ENCODE data around the gene RHEB.

RHEB gene

DNA sequence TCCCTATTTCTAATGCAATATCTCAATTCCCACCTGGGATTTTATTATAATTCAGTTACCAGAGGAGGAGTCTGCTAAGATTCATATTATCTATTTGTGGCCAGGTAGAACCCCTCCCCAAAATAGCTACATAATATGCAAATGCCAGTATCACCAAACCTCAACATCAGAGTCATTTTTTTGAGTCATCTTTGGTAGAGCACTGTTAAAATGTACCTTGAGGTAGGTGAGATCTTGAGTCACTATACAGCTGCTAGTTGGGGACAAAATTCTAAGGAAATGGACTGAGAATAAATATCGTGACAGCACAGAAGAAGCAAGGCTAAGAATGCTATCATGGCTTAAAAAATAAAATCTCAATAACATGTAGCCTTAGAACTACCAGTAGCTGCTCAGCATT, 75.1 kb downstream of the RHEB start:
- FAIRE-seq, result no peak

- FAIRE-seq, result no peak
These were observed 76.8 kb downstream of the RHEB start for GRCh38 chr7:151442776-151443496.

DNA sequence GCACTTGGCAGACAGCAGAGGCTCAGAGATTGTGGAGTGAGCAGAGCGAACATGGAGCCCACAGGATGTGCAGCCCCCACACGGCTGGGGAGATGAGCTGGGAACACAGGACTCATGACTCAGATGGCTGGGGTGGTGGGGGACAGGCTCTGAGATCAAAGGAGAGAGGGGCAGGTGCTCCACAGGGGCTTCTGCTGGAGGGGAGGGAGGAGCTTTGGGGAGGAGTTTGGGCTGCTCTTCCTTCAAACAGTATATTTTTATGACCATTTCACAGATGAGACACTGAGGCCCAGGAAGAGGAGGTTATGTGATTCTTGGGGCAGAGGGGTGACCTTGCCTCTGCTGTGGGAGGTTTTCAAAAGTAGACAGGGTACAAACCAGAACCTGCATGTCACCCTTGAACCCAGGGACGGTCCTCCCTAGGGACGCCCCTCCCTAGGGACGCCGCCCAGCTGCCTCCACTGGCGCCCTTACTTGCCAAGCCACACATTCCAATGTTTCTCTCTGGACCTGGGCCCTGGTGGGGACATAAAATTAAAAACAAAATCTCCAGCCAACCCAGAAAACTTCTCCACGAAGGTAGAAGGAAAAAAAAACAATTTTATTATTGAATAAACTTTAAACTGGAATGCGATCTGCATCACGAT, 78.8 kb downstream of the RHEB start:
- no peak for FAIRE-seq

DNA sequence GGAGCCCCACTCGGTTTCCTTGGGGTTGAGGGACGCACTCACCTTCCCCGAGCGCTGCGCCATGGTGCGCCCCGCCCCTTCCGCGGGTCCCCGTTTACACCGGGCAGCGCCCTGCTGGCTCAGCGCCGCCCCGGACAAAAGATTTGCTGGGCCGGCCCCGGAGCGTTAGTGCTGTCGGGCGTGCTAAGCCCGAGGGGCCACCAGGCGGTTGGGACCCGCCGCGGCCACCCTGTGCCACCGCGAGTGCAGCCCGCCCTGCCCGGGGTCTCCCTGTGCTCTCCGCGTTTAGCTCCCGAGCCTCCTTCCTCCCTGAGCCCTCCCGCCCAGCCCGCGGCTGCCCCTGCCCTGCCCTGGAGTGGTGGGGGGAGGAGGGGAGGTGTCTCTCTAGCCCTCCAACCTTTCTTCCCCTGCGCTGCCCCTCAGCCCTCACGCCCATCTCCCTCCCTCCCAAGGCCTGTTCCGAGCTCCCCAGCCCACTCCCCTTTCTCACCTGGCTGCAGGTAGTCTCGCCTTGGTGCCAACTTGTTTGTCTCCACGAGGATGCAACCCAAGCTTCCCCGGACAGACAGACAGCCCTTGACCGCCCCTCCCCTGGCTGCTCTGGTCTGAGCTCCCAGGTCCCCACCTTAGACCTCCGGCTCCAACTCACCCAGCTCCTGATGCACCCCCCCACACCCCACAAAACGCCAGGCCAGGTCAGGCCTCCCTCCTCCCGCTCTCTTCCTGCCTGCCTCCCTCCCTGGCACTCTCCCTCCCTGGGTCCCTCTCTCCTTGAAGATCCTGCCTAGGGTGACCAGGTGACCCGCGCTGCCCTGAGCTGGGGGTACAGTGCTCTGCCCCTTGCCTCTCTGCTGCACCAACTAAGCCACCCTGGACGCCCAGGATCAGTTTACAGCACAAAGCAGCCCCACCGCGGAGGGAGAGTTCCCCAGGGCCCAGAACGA, 79.6 kb downstream of the RHEB start, which contains the start of gene CRYGN:
Gene CRYGN, minus strand, starts transcription at position 287 of the 944 bp plus-strand sequence. Its CDS starts 224 bp downstream, at position 63.
- no peak for FAIRE-seq

DNA sequence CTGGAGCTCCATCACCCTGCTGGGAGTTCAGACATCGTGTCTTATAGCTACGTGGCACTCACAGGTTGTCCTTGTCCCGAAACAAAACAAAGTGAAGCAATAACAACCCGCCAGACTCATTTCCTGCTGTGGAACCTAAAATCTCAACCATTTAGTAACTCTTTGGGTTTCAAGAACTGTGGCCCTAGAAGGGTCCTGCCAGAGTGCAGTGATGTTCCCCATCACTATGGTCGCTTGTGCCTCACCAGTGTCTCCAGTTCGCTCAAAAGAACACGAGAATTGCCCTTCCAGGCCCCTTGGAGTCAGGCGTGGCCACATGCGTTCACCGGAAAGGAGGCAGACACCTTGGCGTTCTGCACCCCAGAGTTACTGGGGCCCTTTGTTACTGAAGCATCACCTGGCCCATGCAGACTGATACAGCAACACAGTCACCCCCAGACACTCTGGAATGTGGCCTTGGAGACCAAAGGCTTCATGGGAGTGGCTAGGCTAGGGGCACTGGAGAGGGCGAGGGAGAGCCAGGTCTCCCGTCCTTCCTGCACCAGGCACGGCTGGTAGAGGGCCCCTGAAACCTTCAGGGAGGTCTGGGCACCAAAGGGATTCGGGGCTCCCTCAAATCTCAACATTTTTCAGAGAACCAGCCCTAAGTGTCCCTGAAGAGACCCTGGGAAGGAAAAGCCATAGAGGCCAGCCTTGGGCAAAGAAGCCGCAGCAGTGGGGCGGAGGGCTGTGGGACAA, 80.7 kb downstream of the RHEB start:
- no peak for FAIRE-seq

- no peak for FAIRE-seq
These were observed 81.7 kb downstream of the RHEB start for GRCh38 chr7:151437866-151438516.

GRCh38 chr7:151437159-151437553, 82.5 kb downstream of the RHEB start:
- no peak for FAIRE-seq

GRCh38 chr7:151436446-151437158, 83.1 kb downstream of the RHEB start:
- FAIRE-seq, result no peak

DNA sequence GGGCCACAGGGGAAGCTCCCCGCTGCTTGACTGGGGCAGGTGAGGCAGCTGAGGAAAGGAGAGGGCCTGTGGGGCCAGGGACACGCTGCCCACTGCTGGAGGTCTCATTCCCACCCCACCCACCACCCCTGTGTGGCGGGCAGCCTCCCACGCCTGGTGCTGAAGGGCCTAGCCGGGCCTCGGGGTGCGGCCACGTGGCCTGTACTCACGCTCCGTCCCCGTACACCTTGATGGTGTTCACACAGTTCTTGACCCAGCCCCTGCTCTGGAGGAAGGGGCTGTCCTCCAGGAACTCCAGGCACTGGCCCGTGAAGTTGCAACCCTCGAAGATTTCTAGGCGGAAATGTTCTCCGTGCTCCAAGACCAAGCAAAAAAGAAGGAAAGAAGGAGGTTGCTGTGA, 83.7 kb downstream of the RHEB start:
- no peak for FAIRE-seq

GRCh38 chr7:151435103-151435916, 84.4 kb downstream of the RHEB start:
- FAIRE-seq, result no peak

DNA sequence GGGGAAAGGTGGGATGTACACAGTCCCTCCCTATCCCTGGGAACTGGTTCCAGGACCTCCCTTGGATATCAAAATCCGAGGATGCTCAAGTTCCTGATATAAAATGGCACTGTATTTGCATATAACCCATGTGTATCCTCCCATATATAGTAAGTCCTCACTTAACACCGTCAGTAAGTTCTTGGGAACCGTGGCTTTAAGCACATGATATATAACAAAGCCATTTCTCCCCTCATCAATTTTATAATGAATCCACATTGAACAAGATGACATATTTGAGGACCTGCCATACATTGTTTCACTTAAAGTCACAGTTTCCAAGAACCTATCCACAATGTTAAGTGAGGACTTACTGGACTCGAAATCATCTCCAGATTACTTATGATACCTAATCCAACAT, 85.1 kb downstream of the RHEB start:
- FAIRE-seq, result no peak

DNA sequence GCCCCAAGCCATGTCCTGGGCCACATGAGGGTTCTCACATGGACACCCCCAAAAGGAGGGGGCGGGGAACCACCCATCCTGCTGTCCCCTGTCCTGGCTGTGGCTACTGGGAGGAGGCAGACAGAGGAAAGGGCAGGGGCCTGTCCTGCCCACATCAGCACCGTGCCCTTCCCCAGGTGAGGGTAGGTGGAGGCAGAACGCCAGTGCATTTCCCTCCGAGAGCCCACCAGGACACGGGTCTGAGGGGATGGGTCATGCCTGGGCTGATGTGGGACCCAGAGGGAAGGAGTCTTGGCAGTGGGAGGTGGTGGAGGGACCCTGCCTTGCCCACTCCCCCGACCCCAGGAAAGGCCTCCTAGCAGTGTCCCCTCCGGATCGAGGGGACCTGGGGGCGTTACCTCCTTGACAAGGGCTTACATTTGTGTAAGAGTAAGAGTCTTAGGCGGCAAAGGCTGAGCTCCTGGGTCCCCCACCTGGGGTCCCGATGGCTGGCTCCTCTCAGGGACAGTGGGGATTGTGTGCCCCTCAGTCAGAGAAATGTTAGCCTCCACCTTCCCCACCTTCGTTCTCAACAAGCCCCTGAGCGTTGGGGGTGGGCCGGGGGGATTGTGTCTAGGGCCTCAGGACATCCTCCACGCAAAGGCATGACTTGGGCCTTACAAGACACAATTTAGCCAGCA, 85.8 kb downstream of the RHEB start:
- no peak for FAIRE-seq

- FAIRE-seq, result no peak
These were observed 86.8 kb downstream of the RHEB start for GRCh38 chr7:151432658-151433521.

GRCh38 chr7:151431768-151432311, 87.9 kb downstream of the RHEB start:
- FAIRE-seq, result no peak

DNA sequence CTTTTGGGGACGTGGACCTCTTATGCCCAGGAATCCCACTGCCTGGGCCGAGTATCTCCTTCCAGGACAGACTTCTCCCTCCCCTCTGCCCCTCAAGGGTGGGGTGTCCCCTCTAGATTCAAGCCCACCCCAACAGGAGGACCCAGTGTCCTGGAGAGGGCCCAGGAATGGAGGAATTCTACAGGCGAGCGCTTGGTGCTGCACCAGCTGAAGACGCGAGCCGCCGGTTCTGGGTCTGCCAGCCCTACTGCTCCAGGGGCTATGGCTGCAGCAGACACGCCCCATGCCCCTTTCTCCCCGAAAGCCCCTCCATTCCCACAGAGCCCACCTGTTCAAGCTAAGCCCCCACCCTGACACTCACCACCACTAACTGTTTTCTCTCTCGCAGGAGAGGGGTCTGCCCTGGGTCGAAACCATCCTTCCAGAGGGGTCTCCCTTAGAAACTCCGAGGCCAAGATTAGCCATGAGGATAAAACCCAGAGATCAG, 88.4 kb downstream of the RHEB start:
- no peak for FAIRE-seq

DNA sequence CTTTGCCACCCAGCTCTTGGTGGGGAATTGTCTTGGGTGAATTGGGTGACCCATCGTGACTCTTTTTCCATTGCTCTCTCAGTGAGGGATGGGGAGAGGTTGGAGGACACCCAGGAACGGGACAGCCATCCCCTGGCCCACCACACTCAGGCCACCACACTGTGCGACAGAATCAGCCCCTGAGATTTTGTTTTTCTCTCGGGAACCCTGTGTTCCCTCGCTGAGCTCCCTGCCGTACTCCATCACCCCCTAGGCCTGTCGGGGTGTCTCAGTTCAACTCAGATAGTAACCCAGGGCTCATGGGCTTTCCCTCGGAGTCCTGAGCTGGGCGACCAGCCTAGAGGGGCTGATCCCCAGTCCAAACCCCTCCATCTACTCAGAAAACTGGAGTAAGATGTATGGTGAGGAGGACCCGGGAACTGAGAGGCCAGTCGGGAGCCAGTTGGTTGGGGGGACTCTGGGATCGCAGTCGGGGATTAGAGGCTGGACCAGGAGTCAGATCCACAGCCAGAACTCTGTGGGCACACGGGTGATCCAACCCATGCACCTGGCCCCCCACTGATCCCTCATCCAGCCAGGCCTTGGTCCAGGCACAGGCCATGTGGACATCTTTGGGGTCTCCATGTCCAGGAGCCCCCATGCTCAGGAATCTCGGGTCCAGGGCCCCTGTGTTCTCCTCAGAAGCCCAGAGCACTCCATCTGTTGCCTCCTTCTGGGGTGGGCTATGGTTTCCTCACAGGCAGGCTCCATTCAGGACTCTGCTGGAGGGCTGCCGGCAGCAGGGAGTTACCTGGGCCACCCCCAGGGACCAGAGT, 89.1 kb downstream of the RHEB start:
- FAIRE-seq, result no peak

- no peak for FAIRE-seq
These were observed 89.9 kb downstream of the RHEB start for GRCh38 chr7:151429560-151430331.

All from G401.6 (cell line).